Measurements from ENCODE around the gene FDX2.

- TF ChIP-seq CTCF (conservative IDR thresholded peaks at IDR 0.05) = no peak
- no peak for TF ChIP-seq ZFX (IDR thresholded peaks at IDR 0.05)
These were observed 23.1 kb upstream of the FDX2 start for GRCh38 chr19:10338940-10339339.

Data from C4-2B (cell line).